Measurements from ENCODE around the gene MICU1.

Gene MICU1

GRCh38 chr10:72429931-72430330, 195.9 kb downstream of the MICU1 start:
- H3K9ac ChIP-seq = no peak overlapping the region
- H3K4me2 ChIP-seq = no peak overlapping the region
- H3K27me3 ChIP-seq = no peaks in the 10 kb centered on the region
- no peaks in the 10 kb centered on the region for H3K4me1 ChIP-seq
- H3K4me3 ChIP-seq = no peak overlapping the region
- H3K27ac ChIP-seq = no peak overlapping the region
- H4K20me1 ChIP-seq = no peaks in the 10 kb centered on the region
- TF ChIP-seq Cebpa-rat (IDR thresholded peaks at IDR 0.05) = no peak
- H3K36me3 ChIP-seq = no peaks in the 10 kb centered on the region
- no peaks in the 10 kb centered on the region for H3K9me3 ChIP-seq

- Histone ChIP-seq H3K4me1 (no peaks in the 10 kb centered on the region), H4K20me1 (no peaks in the 10 kb centered on the region), H3K9me3 (0 out of 2 replicates have a peak, but pooled peaks cover 4% of the 10 kb centered on the region), H3K9ac (no peak overlapping the region), H3K36me3 (peaks cover 16% of the 10 kb centered on the region), H3K4me3 (no peak overlapping the region), H3K27me3 (no peaks in the 10 kb centered on the region), H3K27ac (no peak overlapping the region), H3K4me2 (no peak overlapping the region)
- no peak for TF ChIP-seq Cebpa-rat (IDR thresholded peaks at IDR 0.05)
These were observed 198.9 kb downstream of the MICU1 start for GRCh38 chr10:72426986-72427385.

DNA sequence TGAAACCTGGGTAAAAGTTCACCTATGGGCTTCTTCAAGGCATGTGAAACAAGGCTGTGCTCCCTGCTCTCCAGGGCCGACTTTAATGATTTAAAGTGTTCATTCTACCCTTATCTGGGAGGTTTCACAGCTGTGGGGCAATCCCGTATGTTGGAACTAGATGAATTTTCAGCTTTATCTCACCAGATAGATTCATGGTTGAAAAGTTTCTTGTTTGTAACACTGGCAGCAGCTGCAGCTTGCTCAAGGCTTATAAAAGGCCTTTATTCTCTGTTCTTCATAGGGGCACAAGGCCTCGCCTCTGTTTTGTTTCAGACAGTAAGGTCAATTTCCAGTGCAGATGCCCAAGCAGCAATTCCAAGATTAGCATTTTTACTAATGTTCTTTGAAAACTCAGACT, 200.7 kb downstream of the MICU1 start:
- H3K4me1 ChIP-seq = no peaks in the 10 kb centered on the region
- no peak overlapping the region for H3K9ac ChIP-seq
- no peak overlapping the region for H3K4me3 ChIP-seq
- H4K20me1 ChIP-seq = no peaks in the 10 kb centered on the region
- H3K4me2 ChIP-seq = no peak overlapping the region
- H3K27ac ChIP-seq = no peak overlapping the region
- peaks cover 34% of the 10 kb centered on the region for H3K36me3 ChIP-seq
- TF ChIP-seq Cebpa-rat (IDR thresholded peaks at IDR 0.05) = no peak
- 0 out of 2 replicates have a peak, but pooled peaks cover 5% of the 10 kb centered on the region for H3K9me3 ChIP-seq
- no peaks in the 10 kb centered on the region for H3K27me3 ChIP-seq

GRCh38 chr10:72424561-72424960, 201.3 kb downstream of the MICU1 start:
- H3K36me3 ChIP-seq = peaks cover 39% of the 10 kb centered on the region
- no peaks in the 10 kb centered on the region for H3K27me3 ChIP-seq
- no peaks in the 10 kb centered on the region for H4K20me1 ChIP-seq
- no peak overlapping the region for H3K9ac ChIP-seq
- no peaks in the 10 kb centered on the region for H3K4me1 ChIP-seq
- no peak for TF ChIP-seq Cebpa-rat (IDR thresholded peaks at IDR 0.05)
- no peak overlapping the region for H3K4me2 ChIP-seq
- 0 out of 2 replicates have a peak, but pooled peaks cover 5% of the 10 kb centered on the region for H3K9me3 ChIP-seq
- no peak overlapping the region for H3K4me3 ChIP-seq
- no peak overlapping the region for H3K27ac ChIP-seq

GRCh38 chr10:72423426-72423825, 202.5 kb downstream of the MICU1 start:
- no peak for TF ChIP-seq Cebpa-rat (IDR thresholded peaks at IDR 0.05)
- peaks cover 39% of the 10 kb centered on the region for H3K36me3 ChIP-seq
- 0 out of 2 replicates have a peak, but pooled peaks cover 5% of the 10 kb centered on the region for H3K9me3 ChIP-seq
- H3K27ac ChIP-seq = no peak overlapping the region
- no peaks in the 10 kb centered on the region for H3K4me1 ChIP-seq
- no peaks in the 10 kb centered on the region for H4K20me1 ChIP-seq
- no peak overlapping the region for H3K4me2 ChIP-seq
- H3K4me3 ChIP-seq = no peak overlapping the region
- H3K9ac ChIP-seq = no peak overlapping the region
- H3K27me3 ChIP-seq = no peaks in the 10 kb centered on the region

DNA sequence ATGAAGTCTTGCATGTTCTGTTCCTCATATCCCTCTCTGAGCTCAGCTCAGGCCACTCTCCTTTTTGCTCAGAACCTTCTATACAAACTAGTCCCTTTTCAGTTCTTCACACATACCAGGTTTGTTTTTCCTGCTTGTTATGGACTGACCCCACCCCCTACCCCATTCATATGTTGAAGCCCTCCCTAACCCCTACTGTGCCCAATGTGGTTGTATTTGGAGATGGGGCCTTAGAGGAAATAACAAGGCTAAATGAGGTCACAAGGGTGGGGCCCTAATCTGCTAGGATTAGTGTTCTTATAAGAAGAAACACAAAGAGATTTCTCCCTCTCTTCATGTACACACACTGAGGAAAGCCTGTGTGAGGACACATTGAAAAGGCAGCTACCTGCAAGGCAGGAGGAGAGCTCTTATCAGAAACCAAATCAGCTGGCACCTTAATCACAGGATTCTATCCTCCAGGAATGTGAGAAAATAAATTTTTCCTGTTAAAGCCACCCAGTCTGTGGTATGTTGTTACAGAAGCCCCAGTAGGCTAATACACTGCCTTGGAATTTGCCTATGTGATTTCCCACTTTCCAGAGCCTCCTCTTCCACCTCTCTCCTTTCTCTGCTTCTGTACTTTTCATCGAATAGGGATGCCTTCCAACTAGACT, 203.9 kb downstream of the MICU1 start:
- no peak overlapping the region for H3K9ac ChIP-seq
- peaks cover 39% of the 10 kb centered on the region for H3K36me3 ChIP-seq
- H3K4me1 ChIP-seq = no peaks in the 10 kb centered on the region
- H4K20me1 ChIP-seq = no peaks in the 10 kb centered on the region
- no peak overlapping the region for H3K4me2 ChIP-seq
- TF ChIP-seq Cebpa-rat (IDR thresholded peaks at IDR 0.05) = no peak
- H3K4me3 ChIP-seq = no peak overlapping the region
- no peaks in the 10 kb centered on the region for H3K27me3 ChIP-seq
- no peak overlapping the region for H3K27ac ChIP-seq
- 0 out of 2 replicates have a peak, but pooled peaks cover 5% of the 10 kb centered on the region for H3K9me3 ChIP-seq

DNA sequence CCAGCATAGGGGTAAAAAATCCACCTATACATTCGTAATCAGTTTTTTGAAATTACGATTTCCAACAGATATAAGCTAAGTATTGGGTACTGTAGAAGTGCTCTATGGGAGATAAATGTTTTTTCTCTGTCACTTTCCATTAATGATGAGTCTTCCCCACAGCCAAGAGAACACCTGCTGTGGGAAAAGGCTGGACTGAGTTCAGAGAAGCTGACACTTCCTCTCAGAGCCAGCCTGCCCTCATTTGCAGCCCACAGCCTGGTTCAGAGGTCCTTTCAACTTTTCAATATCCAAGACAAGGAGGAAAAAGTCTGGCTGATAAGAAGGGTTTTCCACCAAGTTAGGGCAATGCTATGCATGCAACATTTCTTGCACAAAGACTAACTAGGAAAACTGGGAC, 206.6 kb downstream of the MICU1 start:
- Histone ChIP-seq H3K9ac (no peak overlapping the region), H3K27ac (no peak overlapping the region), H3K4me1 (no peaks in the 10 kb centered on the region), H3K36me3 (peaks cover 39% of the 10 kb centered on the region), H3K9me3 (0 out of 2 replicates have a peak, but pooled peaks cover 5% of the 10 kb centered on the region), H3K27me3 (no peaks in the 10 kb centered on the region), H3K4me3 (no peak overlapping the region), H4K20me1 (no peaks in the 10 kb centered on the region), H3K4me2 (no peak overlapping the region)
- TF ChIP-seq Cebpa-rat (IDR thresholded peaks at IDR 0.05) = no peak

- H3K27me3 ChIP-seq = no peaks in the 10 kb centered on the region
- TF ChIP-seq Cebpa-rat (IDR thresholded peaks at IDR 0.05) = no peak
- H3K9ac ChIP-seq = no peak overlapping the region
- H3K4me3 ChIP-seq = no peak overlapping the region
- H3K27ac ChIP-seq = no peak overlapping the region
- H3K4me1 ChIP-seq = no peaks in the 10 kb centered on the region
- peaks cover 9% of the 10 kb centered on the region for H3K9me3 ChIP-seq
- H4K20me1 ChIP-seq = no peaks in the 10 kb centered on the region
- peaks cover 42% of the 10 kb centered on the region for H3K36me3 ChIP-seq
- H3K4me2 ChIP-seq = no peak overlapping the region
These were observed 207.2 kb downstream of the MICU1 start for GRCh38 chr10:72418679-72419078.

DNA sequence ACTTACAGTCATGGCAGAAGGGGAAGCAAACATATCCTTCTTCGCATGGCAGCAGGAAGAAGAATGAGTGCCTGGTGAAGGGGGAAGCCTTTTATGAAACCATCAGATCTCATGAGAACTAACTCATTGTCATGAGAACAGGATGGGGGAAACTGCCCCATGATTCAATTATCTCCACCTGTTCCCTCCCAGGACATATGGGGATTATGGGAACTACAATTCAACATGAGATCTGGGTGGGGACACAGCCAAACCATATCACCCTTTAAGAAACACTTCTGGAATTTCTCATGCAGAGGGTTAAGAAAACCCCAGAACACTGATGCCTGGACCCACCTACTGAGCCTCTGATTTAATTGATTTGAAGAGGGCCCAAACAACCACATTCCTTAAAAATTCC, 207.9 kb downstream of the MICU1 start:
- no peaks in the 10 kb centered on the region for H3K27me3 ChIP-seq
- TF ChIP-seq Cebpa-rat (IDR thresholded peaks at IDR 0.05) = no peak
- H3K4me3 ChIP-seq = no peak overlapping the region
- H3K9ac ChIP-seq = no peak overlapping the region
- peaks cover 42% of the 10 kb centered on the region for H3K36me3 ChIP-seq
- H3K4me1 ChIP-seq = no peaks in the 10 kb centered on the region
- H3K4me2 ChIP-seq = no peak overlapping the region
- no peaks in the 10 kb centered on the region for H4K20me1 ChIP-seq
- H3K9me3 ChIP-seq = peaks cover 15% of the 10 kb centered on the region
- no peak overlapping the region for H3K27ac ChIP-seq

DNA sequence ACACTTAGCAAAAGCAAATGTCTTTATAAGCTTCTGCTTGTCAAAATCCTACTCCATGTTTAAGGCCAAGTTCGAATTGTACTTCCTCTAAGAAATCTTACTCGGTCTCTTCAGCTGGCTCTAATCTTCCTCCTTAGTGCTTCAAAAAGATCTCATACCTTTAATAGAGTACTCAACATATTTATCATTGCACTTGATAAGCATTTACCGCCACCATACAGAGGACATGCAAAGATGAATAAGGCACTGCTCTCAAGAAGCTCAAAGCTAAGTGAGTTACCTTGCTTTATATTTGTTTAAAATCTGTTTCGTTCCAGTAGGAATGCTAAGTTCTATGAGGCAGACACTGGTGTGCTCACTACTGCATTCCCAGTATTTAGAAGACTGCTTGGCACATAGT, 209.2 kb downstream of the MICU1 start:
- TF ChIP-seq Cebpa-rat (IDR thresholded peaks at IDR 0.05) = no peak
- Histone ChIP-seq H4K20me1 (no peaks in the 10 kb centered on the region), H3K4me2 (no peak overlapping the region), H3K4me3 (no peak overlapping the region), H3K9me3 (peaks cover 10% of the 10 kb centered on the region), H3K36me3 (peaks cover 29% of the 10 kb centered on the region), H3K4me1 (no peaks in the 10 kb centered on the region), H3K27me3 (no peaks in the 10 kb centered on the region), H3K27ac (no peak overlapping the region), H3K9ac (no peak overlapping the region)

- Histone ChIP-seq H3K4me1 (no peaks in the 10 kb centered on the region), H3K4me3 (no peak overlapping the region), H3K27ac (no peak overlapping the region), H3K27me3 (no peaks in the 10 kb centered on the region), H3K36me3 (peaks cover 9% of the 10 kb centered on the region), H4K20me1 (no peaks in the 10 kb centered on the region), H3K9me3 (peaks cover 10% of the 10 kb centered on the region), H3K4me2 (no peak overlapping the region), H3K9ac (no peak overlapping the region)
- no peak for TF ChIP-seq Cebpa-rat (IDR thresholded peaks at IDR 0.05)
These were observed 211.2 kb downstream of the MICU1 start for GRCh38 chr10:72414642-72415041.

All from BLaER1 (cell line).